ENCODE results near the gene KRT76. TPM values are rescaled to one million over a fixed set of nuclear protein-coding genes. Genes with fewer than 3 reads are reported as not detected.

KRT76 gene
- total RNA-seq, 1 experiment from 2014 or later = not detected

DNA sequence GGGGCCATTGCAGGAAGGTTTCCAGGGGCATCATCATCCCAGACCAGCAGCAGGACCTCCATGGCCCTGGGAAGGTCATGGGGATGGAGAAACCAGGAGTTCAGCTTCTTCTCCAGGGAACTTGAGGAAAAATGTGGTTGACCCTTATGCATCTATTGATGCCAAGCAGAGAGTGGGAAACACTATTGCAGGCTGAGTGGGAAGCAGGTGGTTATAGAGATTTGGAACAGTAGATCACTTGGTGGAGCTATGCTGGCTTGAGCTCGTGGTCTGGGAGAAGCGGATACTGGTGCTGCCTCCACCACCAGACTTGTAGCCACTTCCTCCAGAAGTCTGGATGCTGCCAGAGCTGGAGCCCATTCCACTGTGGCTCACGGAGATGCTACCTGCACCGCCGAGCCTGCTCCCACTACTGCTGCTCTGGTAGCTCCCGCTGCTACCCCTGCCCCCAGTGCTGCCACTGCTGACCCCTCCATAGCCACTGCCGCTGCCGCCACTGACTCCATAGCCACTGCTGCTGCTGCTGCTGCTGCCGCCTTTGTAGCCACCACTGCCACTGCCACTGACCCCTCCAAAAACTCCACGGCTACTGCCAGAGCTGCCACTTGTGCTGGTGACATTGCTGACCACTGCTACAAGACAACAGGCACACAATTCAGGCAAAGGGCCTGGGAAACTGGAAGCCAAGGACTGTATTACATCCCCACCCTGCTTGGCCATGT, 8.5 kb downstream of the KRT76 start:
- DNase-seq (no peak), ATAC-seq (no peak)
- H3K4me3 ChIP-seq (ENCODE audit: low read length) = no peak overlapping the region
- intact Hi-C loops (cut with micrococcal nuclease) = no loop called here
- no TSS peak for BruUV-seq (replicated peaks)
- no peak overlapping the region for H2AFZ ChIP-seq (ENCODE audit: low read length)
- no peak overlapping the region for H3K4me2 ChIP-seq (ENCODE audit: low read length)
- CTCF ChIA-PET = no interaction called here
- H3K9me2 ChIP-seq (replicated peaks; ENCODE audit: low read length) = no peaks in the 10 kb centered on the region
- no peaks in the 10 kb centered on the region for H3F3A ChIP-seq (ENCODE audit: low read length, unreplicated experiment)
- peaks cover 8% of the 10 kb centered on the region; the same call in 1 of the 2 replicates for H3K27me3 ChIP-seq (ENCODE audit: low read length)
- H3K79me2 ChIP-seq (ENCODE audit: low read length) = no peaks in the 10 kb centered on the region
- no peaks in the 10 kb centered on the region for H4K20me1 ChIP-seq (ENCODE audit: low read length)
- POLR2A ChIA-PET (ENCODE audit: unreplicated experiment) = no interaction called here
- no peak overlapping the region for H3K9ac ChIP-seq (ENCODE audit: low read length)
- H3K27ac ChIP-seq (ENCODE audit: low read length) = no peak overlapping the region
- TF ChIP-seq, protein P1, sequence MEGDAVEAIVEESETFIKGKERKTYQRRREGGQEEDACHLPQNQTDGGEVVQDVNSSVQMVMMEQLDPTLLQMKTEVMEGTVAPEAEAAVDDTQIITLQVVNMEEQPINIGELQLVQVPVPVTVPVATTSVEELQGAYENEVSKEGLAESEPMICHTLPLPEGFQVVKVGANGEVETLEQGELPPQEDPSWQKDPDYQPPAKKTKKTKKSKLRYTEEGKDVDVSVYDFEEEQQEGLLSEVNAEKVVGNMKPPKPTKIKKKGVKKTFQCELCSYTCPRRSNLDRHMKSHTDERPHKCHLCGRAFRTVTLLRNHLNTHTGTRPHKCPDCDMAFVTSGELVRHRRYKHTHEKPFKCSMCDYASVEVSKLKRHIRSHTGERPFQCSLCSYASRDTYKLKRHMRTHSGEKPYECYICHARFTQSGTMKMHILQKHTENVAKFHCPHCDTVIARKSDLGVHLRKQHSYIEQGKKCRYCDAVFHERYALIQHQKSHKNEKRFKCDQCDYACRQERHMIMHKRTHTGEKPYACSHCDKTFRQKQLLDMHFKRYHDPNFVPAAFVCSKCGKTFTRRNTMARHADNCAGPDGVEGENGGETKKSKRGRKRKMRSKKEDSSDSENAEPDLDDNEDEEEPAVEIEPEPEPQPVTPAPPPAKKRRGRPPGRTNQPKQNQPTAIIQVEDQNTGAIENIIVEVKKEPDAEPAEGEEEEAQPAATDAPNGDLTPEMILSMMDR (conservative IDR thresholded peaks at IDR 0.05; ENCODE audit: low read depth, low read length) = no peak
- TF ChIP-seq EZH2 (IDR thresholded peaks at IDR 0.05; ENCODE audit: low read length, unreplicated experiment) = no peak
- TF ChIP-seq EZH2phosphoT487 (IDR thresholded peaks at IDR 0.05; ENCODE audit: borderline replicate concordance, low read length) = no peak
- no peaks in the 10 kb centered on the region for H3K9me3 ChIP-seq (ENCODE audit: low read length)
- H3K36me3 ChIP-seq (ENCODE audit: low read depth, low read length) = no peaks in the 10 kb centered on the region
- H3K4me1 ChIP-seq (ENCODE audit: insufficient read depth, low read length) = no peaks in the 10 kb centered on the region; the same call in 1 of the 2 replicates

DNA sequence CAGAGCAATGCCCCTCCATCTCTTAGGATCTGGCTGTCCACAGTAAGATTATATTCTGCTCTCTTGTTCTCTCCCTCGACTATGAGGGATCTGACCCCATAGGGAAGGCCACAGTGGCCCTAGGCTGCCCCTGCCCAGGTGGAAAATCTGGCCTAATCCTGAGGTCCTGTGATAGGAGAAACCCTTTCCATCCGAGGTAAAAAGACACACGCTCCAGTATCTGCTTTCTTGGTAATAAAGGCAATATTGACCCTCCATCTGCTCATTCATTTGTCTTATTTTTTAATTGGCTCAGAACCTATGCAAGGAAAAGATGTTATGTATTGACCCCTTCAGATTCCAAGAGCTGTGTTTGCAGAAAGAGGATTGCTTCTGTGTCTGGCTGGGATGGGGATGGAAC, 9.7 kb downstream of the KRT76 start:
- Histone ChIP-seq H3K4me3 (ENCODE audit: low read length) (no peak overlapping the region), H3K9me3 (ENCODE audit: low read length) (0 out of 2 replicates have a peak, but pooled peaks cover 5% of the 10 kb centered on the region), H3F3A (ENCODE audit: low read length, unreplicated experiment) (no peaks in the 10 kb centered on the region), H4K20me1 (ENCODE audit: low read length) (no peaks in the 10 kb centered on the region), H3K4me2 (ENCODE audit: low read length) (no peak overlapping the region), H3K27me3 (ENCODE audit: low read length) (peaks cover 8% of the 10 kb centered on the region; the same call in 1 of the 2 replicates), H3K9ac (ENCODE audit: low read length) (no peak overlapping the region), H3K79me2 (ENCODE audit: low read length) (no peaks in the 10 kb centered on the region), H3K27ac (ENCODE audit: low read length) (no peak overlapping the region), H3K9me2 (replicated peaks; ENCODE audit: low read length) (no peaks in the 10 kb centered on the region), H3K4me1 (ENCODE audit: insufficient read depth, low read length) (no peaks in the 10 kb centered on the region; the same call in 1 of the 2 replicates), H2AFZ (ENCODE audit: low read length) (no peak overlapping the region), H3K36me3 (ENCODE audit: low read depth, low read length) (no peaks in the 10 kb centered on the region)
- no TSS peak for BruUV-seq (replicated peaks)
- TF ChIP-seq, protein P1 (conservative IDR thresholded peaks at IDR 0.05; ENCODE audit: low read depth, low read length) = no peak
- no peak for TF ChIP-seq EZH2phosphoT487 (IDR thresholded peaks at IDR 0.05; ENCODE audit: borderline replicate concordance, low read length)
- TF ChIP-seq EZH2 (IDR thresholded peaks at IDR 0.05; ENCODE audit: low read length, unreplicated experiment) = no peak
- DNase-seq (no peak), ATAC-seq (no peak)
- ChIA-PET POLR2A (ENCODE audit: unreplicated experiment) (no interaction called here), CTCF (no interaction called here)
- intact Hi-C loops (cut with micrococcal nuclease) = no loop called here

DNA sequence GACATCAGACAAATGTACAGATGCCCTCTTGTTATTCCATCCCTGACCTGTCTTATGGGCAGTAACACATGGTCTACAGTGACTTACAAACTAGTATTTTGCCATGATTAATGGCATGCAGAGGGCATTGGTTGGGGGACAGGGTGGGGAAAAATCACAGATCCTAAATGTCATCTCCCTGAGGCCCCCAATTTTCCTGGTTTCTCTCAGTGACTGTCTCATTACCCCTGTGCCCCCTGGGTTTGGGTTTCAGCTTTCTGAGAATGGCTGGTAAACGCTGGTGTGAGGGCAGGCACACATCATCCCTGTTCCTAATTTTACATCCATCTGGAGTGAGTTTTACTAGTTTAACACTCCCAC, 10.1 kb downstream of the KRT76 start:
- no peaks in the 10 kb centered on the region for H3K9me2 ChIP-seq (replicated peaks; ENCODE audit: low read length)
- no peak overlapping the region for H2AFZ ChIP-seq (ENCODE audit: low read length)
- H3K9me3 ChIP-seq (ENCODE audit: low read length) = peaks cover 5% of the 10 kb centered on the region; the same call in 1 of the 2 replicates
- intact Hi-C loops (cut with micrococcal nuclease) = no loop called here
- H3K4me1 ChIP-seq (ENCODE audit: insufficient read depth, low read length) = no peaks in the 10 kb centered on the region; the same call in 1 of the 2 replicates
- TF ChIP-seq EZH2 (IDR thresholded peaks at IDR 0.05; ENCODE audit: low read length, unreplicated experiment) = no peak
- TF ChIP-seq EZH2phosphoT487 (IDR thresholded peaks at IDR 0.05; ENCODE audit: borderline replicate concordance, low read length) = no peak
- TF ChIP-seq, protein P1 (conservative IDR thresholded peaks at IDR 0.05; ENCODE audit: low read depth, low read length) = no peak
- H3K9ac ChIP-seq (ENCODE audit: low read length) = no peak overlapping the region
- ChIA-PET CTCF (no interaction called here), POLR2A (ENCODE audit: unreplicated experiment) (no interaction called here)
- H3K79me2 ChIP-seq (ENCODE audit: low read length) = no peaks in the 10 kb centered on the region
- no peak overlapping the region for H3K4me2 ChIP-seq (ENCODE audit: low read length)
- H3K27me3 ChIP-seq (ENCODE audit: low read length) = 0 out of 2 replicates have a peak, but pooled peaks cover 3% of the 10 kb centered on the region
- no peak for DNase-seq
- no peaks in the 10 kb centered on the region for H4K20me1 ChIP-seq (ENCODE audit: low read length)
- ATAC-seq = no peak
- H3K4me3 ChIP-seq (ENCODE audit: low read length) = no peak overlapping the region
- H3K27ac ChIP-seq (ENCODE audit: low read length) = no peak overlapping the region
- H3F3A ChIP-seq (ENCODE audit: low read length, unreplicated experiment) = no peaks in the 10 kb centered on the region
- BruUV-seq (replicated peaks) = no TSS peak
- H3K36me3 ChIP-seq (ENCODE audit: low read depth, low read length) = no peaks in the 10 kb centered on the region

Measured in PC-3 (cell line).